B cell (primary cell): ENCODE results near the gene ZNF496. TPM values are rescaled to one million over a fixed set of nuclear protein-coding genes. Genes with fewer than 3 reads are reported as not detected.

Source experiments
- ATAC-seq: fragments of 200-7000 bp; cut with Tn5 transposase; one replicate; pipeline ENCODE4 v1.10.0; 2021; ENCODE audit warnings: low read depth, mild to moderate bottlenecking, moderate number of reproducible peaks, moderate library complexity
- CTCF ChIA-PET: fragments of 350-600 bp; sonication (Branson Sonifier 250); formaldehyde crosslinking; loops from one replicate; lab custom pipeline; 2021; ENCODE audit warnings: antibody characterized with exemption, inconsistent platforms; lab: Charles Lee
- POLR2A ChIA-PET: fragments of 350-600 bp; sonication (Branson Sonifier 250); formaldehyde crosslinking; loops from one replicate; lab custom pipeline; 2021; ENCODE audit warnings: antibody characterized with exemption; lab: Charles Lee
- DNase-seq: peaks from one replicate; pipeline ENCODE4 v3.0.0; 2013
- H2AFZ ChIP-seq: 2 replicates; pipeline ENCODE4 v1.6.1; 2012; ENCODE audit warnings: mild to moderate bottlenecking, low read depth, low read length; ENCODE audit not compliant: insufficient read depth, poor library complexity, severe bottlenecking
- H3K27ac ChIP-seq, 2 donors: 1 replicate in 1 of 2; 2 replicates in 1 of 2; pipeline ENCODE4 v1.5.1; 2012 to 2013; ENCODE audit warnings: low read length in 2 of 2, mild to moderate bottlenecking in 2 of 2, moderate library complexity in 1 of 2
- H3K27me3 ChIP-seq, 4 experiments: fragments of 200-600 bp in 1 of 4; sonication (generic) in 1 of 4; replicated peaks in 1 of 4; 1 replicate in 2 of 4; 2 replicates in 2 of 4; pipeline versions ENCODE4 v1.6.1 to v1.7.0; 2013 to 2016; ENCODE audit warnings: low read length in 3 of 4, mild to moderate bottlenecking in 2 of 4, mixed read lengths in 1 of 4, moderate library complexity in 1 of 4; ENCODE audit not compliant: insufficient read depth in 4 of 4, control insufficient read depth in 3 of 4; ENCODE audit errors: control extremely low read depth in 1 of 4
- H3K36me3 ChIP-seq, 2 experiments: replicated peaks in 1 of 2; 1 replicate in 1 of 2; 2 replicates in 1 of 2; pipeline versions ENCODE4 v1.6.1 to v1.7.1; 2013; ENCODE audit warnings: low read length in 1 of 2; ENCODE audit not compliant: insufficient read depth in 2 of 2, control insufficient read depth in 1 of 2; ENCODE audit errors: control extremely low read depth in 1 of 2, extremely low read depth in 1 of 2
- H3K4me1 ChIP-seq, 2 donors: fragments of 200-600 bp in 1 of 2; sonication (generic) in 1 of 2; 1 replicate in 1 of 2; 2 replicates in 1 of 2; pipeline versions ENCODE4 v1.5.1 to v1.6.1; 2013 to 2017; ENCODE audit warnings: low read length in 2 of 2; ENCODE audit not compliant: control insufficient read depth in 2 of 2, insufficient read depth in 2 of 2
- H3K4me2 ChIP-seq: replicated peaks from 2 replicates; pipeline ENCODE3; 2012; ENCODE audit warnings: mild to moderate bottlenecking, low read depth, low read length; ENCODE audit not compliant: poor library complexity, severe bottlenecking
- H3K4me3 ChIP-seq, 5 experiments: fragments of 200-600 bp in 1 of 5; sonication (generic) in 1 of 5; 1 replicate in 3 of 5; 2 replicates in 2 of 5; pipeline versions ENCODE4 v1.5.1 to v1.7.0; 2011 to 2016; ENCODE audit warnings: low read length in 4 of 5, mild to moderate bottlenecking in 4 of 5, low read depth in 2 of 5, control low read depth in 1 of 5, moderate library complexity in 1 of 5; ENCODE audit not compliant: insufficient read depth in 1 of 5; ENCODE audit errors: control extremely low read depth in 1 of 5, extremely low read depth in 1 of 5
- H3K79me2 ChIP-seq: fragments of 200-600 bp; sonication (generic); one replicate; pipeline ENCODE4 v1.6.0; 2016; ENCODE audit warnings: low read length; ENCODE audit not compliant: control insufficient read depth, insufficient read depth
- H3K9ac ChIP-seq: fragments of 200-600 bp; sonication (generic); 2 replicates; pipeline ENCODE4 v1.6.1; 2017; ENCODE audit warnings: mild to moderate bottlenecking, low read length, moderate library complexity
- H3K9me3 ChIP-seq, 3 donors: one replicate each; pipeline versions ENCODE4 v1.6.1 to v1.7.1; 2013; ENCODE audit warnings: low read length in 2 of 3; ENCODE audit not compliant: control insufficient read depth in 2 of 3, insufficient read depth in 1 of 3; ENCODE audit errors: control extremely low read depth in 1 of 3
- H4K20me1 ChIP-seq: 2 replicates; pipeline ENCODE4 v1.6.0; 2012; ENCODE audit warnings: mild to moderate bottlenecking, low read length; ENCODE audit not compliant: insufficient read depth, control insufficient read depth, poor library complexity, severe bottlenecking
- H3K27ac Mint-ChIP-seq: one replicate; pipeline ENCODE4 v1.8.0; 2021; ENCODE audit warnings: mixed read lengths
- H3K27me3 Mint-ChIP-seq: one replicate; pipeline ENCODE4 v1.8.0; 2021; ENCODE audit warnings: mixed read lengths
- H3K4me1 Mint-ChIP-seq: one replicate; pipeline ENCODE4 v1.8.0; 2021; ENCODE audit warnings: mixed read lengths
- H3K4me3 Mint-ChIP-seq: one replicate; pipeline ENCODE4 v1.8.0; 2021; ENCODE audit warnings: mixed read lengths
- H3K9me3 Mint-ChIP-seq: one replicate; pipeline ENCODE4 v1.8.0; 2022; ENCODE audit warnings: mixed read lengths; ENCODE audit not compliant: insufficient read depth
- CTCF ChIP-seq: fragments of 200-600 bp; IDR thresholded peaks from one replicate; pipeline ENCODE4 v1.8.0; 2022; ENCODE audit warnings: antibody characterized with exemption, mild to moderate bottlenecking
- EZH2 ChIP-seq: IDR thresholded peaks from 2 replicates; pipeline ENCODE4 v1.6.1; 2012; ENCODE audit warnings: borderline replicate concordance, low read depth, mild to moderate bottlenecking, moderate library complexity, low read length; ENCODE audit not compliant: insufficient read depth, poor library complexity, severe bottlenecking
- WGBS: methylation state at CpG from one replicate; pipeline ENCODE4 v1.1.5; 2013; ENCODE audit warnings: missing lambda C conversion rate; ENCODE audit not compliant: insufficient coverage; 5-methylcytosine and 5-hydroxymethylcytosine counted together
- intact Hi-C: fragments of 100-400 bp; cut with micrococcal nuclease; formaldehyde crosslinking; loops from one replicate; pipeline ENCODE4 v1.10.0; 2022
- polyA plus RNA-seq: library from polyadenylated mRNA; depleted of rRNA; stranded (reverse); fragments of >200 nt; gene quantifications from 2 replicates; pipeline ENCODE4 v1.2.3, GENCODE V29; 2012
- total RNA-seq, 2 donors: library from RNA; stranded (reverse); fragments of 120-200 nt in 1 of 2; gene quantifications; 1 replicate in 1 of 2; 2 replicates in 1 of 2; pipeline versions ENCODE4 v1.2.3 to v1.2.4, GENCODE V29; 2013 to 2022

Gene ZNF496
- total and polyA plus RNA-seq, 2 donors (not counting 1 experiment from before 2014, with no cell fraction given): 9.9 to 22.6 TPM

- Mint-ChIP-seq H3K9me3 (no peaks in the 10 kb centered on the region), H3K27me3 (no peaks in the 10 kb centered on the region), H3K4me3 (no peak overlapping the region), H3K27ac (no peak overlapping the region), H3K4me1 (peaks cover 17% of the 10 kb centered on the region)
- DNase-seq: no peak
- 60% methylated on average over 4 of the region's 7 CpGs for WGBS
- no peaks in the 10 kb centered on the region for H3K27me3 ChIP-seq
- intact Hi-C loops: no loop called here
- CTCF ChIA-PET: no interaction called here
- H3K9me3 ChIP-seq: no peaks in the 10 kb centered on the region
- TF ChIP-seq EZH2: no peak
- no peak for TF ChIP-seq CTCF
- H3K4me2 ChIP-seq: no peak overlapping the region
- H3K36me3 ChIP-seq: peaks cover 4 to 7% of the 10 kb centered on the region in 2 experiments
- no peak for ATAC-seq
- H3K9ac ChIP-seq: no peak overlapping the region
- peaks cover 4 to 15% of the 10 kb centered on the region in 2 donors for H3K4me1 ChIP-seq
- H4K20me1 ChIP-seq: no peaks in the 10 kb centered on the region
- peak overlapping the region; percentile 33 for H2AFZ ChIP-seq
- no peaks in the 10 kb centered on the region for H3K79me2 ChIP-seq
- POLR2A ChIA-PET: no interaction called here
- no peak overlapping the region for H3K4me3 ChIP-seq
- no peak overlapping the region for H3K27ac ChIP-seq
Measured at GRCh38 chr1:247322442-247322841, 9.2 kb downstream of the ZNF496 start.

DNA sequence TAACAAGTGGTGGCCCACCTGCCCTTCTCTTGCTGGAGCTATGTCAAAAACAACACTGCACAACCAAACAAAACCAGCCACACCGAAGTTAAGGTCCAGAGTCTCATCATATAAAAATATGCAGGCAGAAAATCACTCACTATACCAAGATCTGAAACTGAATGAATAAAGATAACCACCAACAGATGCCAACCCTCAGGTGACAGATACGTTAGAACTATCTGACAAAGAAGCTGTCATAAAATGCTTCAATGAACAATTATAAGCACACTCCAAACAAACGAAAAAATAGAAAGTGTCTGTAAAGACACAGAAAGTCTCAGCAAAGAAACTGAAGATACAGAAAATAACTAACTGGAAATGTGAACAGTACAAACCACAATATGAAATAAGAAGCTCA lies 14.0 kb downstream of the ZNF496 start:
- Histone ChIP-seq H3K27me3 (no peaks in the 10 kb centered on the region), H3K9ac (peak overlapping the region; percentile 23), H3K4me1 (peaks cover 18 to 24% of the 10 kb centered on the region in 2 donors), H3K4me3 (no peak overlapping the region), H3K27ac (peak overlapping the region in 1 of 2 donors; percentile 48), H3K36me3 (peaks cover 2 to 7% of the 10 kb centered on the region in 2 experiments), H3K4me2 (peak overlapping the region; percentile 51), H4K20me1 (no peaks in the 10 kb centered on the region), H3K79me2 (no peaks in the 10 kb centered on the region), H3K9me3 (no peaks in the 10 kb centered on the region), H2AFZ (no peak overlapping the region)
- TF ChIP-seq EZH2: no peak
- H3K4me3 Mint-ChIP-seq: peak overlapping the region; percentile 33
- ATAC-seq (no peak), DNase-seq (no peak)
- H3K4me1 Mint-ChIP-seq: peaks cover 30% of the 10 kb centered on the region
- peak overlapping the region; percentile 69 for H3K27ac Mint-ChIP-seq
- ChIA-PET CTCF (interaction anchor here (1.0 to 1.2 kb wide), 2 partner anchors 9 to 55 kb away, joined by 3 read pairs; no protein-coding TSS in a partner anchor), POLR2A (interaction anchor here (0.9 kb wide), 1 partner anchor 15 kb away, joined by 3 read pairs; no protein-coding TSS in a partner anchor)
- no peaks in the 10 kb centered on the region for H3K27me3 Mint-ChIP-seq
- intact Hi-C loops: no loop called here
- WGBS: 47% methylated on average over 2 of the region's 3 CpGs
- H3K9me3 Mint-ChIP-seq: no peaks in the 10 kb centered on the region
